GM21381 (cell line): ENCODE measurements around the gene UGT1A5.
"Not testable (repeated sequence)": the region's sequence is repeated elsewhere in the genome, so short reads cannot be mapped to it uniquely, and the experiment has no call there.

Experiments used
- ATAC-seq: cut with Tn5 transposase; IDR thresholded peaks from one replicate; pipeline ENCODE4 v1.9.1; 2021; ENCODE audit warnings: mild to moderate bottlenecking, moderate library complexity; ENCODE audit not compliant: unreplicated experiment

UGT1A5 gene

DNA sequence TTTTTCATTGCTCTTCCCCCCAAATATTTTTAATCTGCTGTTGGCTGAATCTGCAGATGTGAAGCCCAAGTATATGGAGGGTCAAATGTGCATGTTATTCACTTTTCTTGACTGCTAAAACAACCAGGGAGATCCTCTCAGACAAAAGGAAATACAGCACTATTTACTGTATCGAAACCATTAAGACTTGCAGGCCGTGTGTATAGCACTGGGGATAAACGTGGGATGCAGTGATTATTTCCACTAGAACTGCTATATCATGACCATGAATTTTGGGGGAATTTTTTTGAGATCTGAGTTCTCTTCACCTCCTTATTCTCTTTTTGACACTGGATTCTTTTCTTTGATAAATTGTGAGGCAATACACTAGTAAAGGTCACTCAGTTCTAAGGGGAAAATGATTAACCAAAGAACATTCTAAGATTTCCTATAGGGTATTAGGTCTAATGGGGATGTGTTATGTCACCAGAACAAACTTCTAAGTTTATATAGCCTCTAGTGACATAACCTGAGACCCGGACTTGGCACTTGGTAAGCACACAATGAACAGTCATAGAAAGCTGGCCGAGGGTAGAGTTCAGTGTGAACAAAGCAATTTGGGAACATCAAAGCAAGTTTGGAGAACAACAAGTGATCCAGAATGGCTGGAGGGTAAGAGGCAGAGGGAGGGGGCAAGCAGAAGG is 32.5 kb downstream of the UGT1A5 start:
- ATAC-seq, result no peak

DNA sequence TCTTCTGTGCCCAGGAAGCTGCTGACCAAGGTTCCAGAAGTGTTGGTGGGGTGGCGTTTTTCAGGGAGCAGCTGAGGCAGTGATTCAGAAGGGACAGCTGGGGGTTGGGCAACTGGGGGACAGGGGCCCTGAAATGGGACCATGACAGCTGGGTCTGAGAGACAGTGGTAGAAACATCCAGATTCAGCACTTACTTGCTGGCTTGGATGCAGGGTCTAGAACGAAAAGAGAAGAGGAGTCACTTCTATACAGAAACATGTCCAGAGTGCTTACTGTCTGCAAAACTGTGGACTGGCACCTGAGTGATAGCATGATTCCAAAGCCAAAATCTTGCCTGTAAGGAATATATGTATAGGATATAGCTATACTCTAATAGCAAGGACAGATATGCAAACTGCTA is 33.1 kb downstream of the UGT1A5 start:
- not testable (repeated sequence) for ATAC-seq

DNA sequence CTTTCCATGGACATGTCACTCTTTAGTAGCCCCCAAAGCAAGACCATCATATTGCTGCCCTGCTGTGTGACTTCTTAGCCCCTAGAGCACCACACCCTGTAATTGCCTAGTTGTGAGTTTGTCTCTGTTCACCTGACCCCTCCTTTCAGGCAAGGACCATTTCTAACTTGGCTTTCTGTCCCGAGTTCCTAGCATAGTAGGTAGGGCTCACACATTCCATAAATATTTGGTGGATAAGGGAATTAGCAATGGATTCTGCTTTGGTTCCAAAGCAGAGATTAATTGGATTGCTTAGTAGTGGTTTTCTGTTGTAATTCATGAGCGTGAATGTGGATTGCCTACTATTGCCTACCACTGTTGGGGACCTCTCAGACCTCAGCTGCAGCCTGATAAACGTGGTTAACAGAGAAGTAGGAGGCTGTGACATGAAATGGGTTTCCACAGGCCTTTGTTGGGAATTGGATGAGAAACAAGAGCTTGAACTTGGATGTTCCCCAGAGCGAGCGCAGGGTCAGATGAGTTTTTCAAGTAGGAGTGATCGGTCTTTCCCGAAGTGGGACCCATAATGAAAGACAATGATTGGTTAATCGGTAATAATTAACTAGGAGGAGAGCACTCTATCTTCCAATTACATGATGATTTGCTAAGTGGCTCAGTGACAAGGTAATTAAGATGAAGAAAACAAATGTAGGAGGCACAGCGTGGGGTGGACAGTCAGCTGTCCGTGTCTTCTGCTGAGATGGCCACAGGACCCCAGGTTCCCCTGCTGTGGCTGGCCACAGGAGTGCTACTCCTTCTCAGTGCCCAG is 34.0 kb downstream of the UGT1A5 start:
- no peak for ATAC-seq

DNA sequence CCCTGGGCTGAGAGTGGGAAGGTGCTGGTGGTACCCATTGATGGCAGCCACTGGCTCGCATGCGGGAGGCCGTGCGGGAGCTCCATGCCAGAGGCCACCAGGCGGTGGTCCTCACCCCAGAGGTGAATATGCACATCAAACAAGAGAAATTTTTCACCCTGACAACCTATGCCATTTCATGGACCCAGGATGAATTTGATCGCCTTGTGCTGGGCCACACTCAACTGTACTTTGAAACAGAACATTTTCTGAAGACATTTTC is 34.5 kb downstream of the UGT1A5 start:
- ATAC-seq, result no peak

DNA sequence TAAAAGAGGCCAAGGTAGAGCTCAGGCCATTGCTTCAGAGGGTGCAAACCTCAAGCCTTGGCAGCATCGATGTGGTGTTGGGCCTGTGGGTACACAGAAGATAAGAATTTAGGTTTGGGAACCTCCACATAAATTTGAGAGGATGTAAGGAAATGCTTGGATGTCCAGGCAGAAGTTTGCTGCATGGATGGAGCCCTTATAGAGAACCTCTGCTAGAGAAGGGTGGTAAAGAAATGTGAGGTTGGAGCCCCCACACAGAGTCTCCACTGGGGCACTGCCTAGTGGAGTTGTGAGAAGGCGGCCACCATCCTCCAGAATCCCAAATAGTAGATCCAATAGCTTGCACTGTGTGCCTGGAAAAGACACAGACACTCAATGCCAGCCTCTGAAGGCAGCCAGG is 38.0 kb downstream of the UGT1A5 start:
- ATAC-seq, result not testable (repeated sequence)

DNA sequence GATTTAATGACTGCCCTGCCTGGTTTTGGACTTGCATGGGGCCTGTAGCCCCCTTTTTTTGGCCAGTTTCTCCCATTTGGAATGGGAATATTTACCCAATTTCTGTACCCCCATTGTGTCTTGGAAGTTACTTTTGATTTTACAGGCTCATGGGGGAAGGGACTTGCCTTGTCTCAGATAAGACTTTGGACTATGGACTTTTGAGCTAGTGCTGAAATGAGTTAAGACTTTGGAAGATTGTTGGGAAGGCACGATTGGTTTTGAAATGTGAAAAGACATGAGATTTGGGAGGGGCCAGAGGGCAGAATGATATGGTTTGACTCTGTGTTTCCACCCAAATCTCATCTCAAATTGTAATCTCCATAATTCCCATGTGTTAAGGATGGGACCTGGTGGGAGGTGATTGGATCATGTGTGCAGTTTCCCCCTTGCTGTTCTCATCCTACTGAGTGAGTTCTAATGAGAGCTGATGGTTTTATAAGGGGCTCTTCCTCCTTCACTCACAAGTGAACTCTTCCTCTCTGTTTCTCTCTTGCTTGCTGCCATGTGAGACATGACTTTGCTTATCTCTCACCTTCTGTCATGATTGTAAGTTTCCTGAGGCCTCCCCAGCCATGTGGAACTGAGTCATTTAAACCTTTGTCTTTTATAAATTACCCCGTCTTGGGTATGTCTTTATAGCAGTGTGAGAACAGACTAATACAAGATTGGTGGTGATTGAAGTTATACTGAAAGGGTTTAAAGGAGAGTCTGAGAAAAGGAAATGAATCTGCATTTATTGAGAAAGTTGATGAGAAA is 38.7 kb downstream of the UGT1A5 start:
- not testable (repeated sequence) for ATAC-seq

DNA sequence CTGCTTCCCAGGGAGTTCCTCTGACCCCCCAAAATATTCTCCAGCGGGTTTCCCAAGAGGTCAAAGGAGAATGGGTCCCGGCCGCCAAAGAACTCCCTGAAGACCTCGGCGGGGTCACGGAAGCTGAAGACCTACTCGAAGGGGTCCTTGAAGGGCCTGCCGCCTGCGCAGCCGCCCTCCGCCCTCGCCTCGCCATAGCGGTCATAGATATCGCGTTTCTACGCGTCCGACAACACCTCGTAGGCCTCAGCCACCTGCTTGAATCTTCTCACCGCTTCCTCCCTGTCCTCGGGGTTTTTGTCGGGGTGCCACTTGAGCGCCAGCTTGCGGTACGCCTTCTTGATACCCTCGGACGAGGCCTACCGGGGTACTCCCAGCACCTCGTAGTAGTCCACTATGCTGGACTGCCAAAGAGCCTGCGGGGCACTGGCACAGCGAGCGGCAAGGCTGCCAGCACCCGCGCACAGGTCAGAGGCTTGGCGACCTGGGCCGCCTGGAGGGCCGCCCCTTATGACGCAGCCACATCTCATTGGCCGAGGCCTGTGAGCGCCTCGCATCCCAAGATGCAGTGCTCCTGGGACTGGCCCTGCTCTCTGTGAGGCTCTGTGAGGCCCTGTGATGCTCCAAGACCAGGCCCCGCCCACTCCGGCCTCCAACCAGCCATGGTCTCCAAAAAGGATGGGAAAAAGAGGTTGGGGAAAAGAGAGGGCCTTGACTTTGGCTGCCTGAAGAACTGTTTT is 42.3 kb downstream of the UGT1A5 start:
- ATAC-seq, result no peak

DNA sequence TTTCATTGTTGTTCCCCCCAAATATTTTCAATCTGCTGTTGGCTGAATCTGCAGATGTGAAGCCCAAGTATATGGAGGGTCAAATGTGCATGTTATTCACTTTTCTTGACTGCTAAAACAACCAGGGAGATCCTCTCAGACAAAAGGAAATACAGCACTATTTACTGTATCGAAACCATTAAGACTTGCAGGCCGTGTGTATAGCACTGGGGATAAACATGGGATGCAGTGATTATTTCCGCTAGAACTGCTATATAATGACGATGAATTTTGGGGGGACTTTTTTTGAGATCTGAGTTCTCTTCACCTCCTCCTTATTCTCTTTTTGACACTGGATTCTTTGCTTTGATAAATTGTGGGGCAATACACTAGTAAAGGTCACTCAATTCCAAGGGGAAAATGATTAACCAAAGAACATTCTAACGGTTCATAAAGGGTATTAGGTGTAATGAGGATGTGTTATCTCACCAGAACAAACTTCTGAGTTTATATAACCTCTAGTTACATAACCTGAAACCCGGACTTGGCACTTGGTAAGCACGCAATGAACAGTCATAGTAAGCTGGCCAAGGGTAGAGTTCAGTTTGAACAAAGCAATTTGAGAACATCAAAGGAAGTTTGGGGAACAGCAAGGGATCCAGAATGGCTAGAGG is 43.8 kb downstream of the UGT1A5 start:
- no peak for ATAC-seq

DNA sequence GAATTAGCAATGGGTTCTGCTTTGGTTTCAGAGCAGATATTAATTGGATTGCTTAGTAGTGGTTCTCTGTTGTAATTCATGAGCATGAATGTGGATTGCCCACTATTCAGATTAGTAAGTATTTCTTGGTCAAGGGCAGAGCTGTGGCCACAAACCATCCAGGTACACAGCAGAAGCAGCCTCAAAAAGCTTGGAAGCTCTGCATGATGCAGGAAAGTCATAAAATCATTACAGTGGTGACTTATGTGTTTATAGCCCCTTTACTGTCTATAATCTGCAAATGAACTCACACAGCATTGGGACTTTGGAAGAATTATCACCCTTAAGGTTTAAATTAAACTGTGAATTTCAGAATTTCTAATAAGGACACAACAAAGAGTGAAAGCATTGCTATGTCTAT is 45.4 kb downstream of the UGT1A5 start:
- ATAC-seq, result no peak

DNA sequence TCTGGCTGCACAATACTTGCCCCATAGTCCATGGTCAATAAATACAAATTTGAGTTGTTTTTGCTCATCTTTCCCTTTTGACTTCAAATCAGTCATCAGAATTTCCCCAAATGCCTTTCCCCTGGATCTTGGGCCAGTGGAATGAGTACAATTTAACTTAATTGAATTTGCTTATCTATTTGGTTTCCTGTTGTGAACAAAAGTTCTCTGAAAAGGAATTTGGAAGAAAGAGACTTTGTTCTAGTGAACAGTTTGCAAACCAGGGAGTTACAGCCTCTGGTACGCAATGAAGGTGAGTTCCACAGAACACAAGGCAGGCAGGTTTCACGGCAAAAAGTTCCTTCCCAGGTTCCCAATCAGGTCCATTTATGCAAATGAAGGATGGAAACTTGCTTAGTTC is 46.1 kb downstream of the UGT1A5 start:
- no peak for ATAC-seq

DNA sequence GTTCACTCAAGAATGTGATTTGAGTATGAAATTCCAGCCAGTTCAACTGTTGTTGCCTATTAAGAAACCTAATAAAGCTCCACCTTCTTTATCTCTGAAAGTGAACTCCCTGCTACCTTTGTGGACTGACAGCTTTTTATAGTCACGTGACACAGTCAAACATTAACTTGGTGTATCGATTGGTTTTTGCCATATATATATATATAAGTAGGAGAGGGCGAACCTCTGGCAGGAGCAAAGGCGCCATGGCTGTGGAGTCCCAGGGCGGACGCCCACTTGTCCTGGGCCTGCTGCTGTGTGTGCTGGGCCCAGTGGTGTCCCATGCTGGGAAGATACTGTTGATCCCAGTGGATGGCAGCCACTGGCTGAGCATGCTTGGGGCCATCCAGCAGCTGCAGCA is 47.3 kb downstream of the UGT1A5 start, which contains the start of gene UGT1A1:
TSS of gene UGT1A1 (plus strand) at position 228 of the 400 bp plus-strand sequence. CDS start at position 246, 18 bp downstream.
- ATAC-seq, result no peak

DNA sequence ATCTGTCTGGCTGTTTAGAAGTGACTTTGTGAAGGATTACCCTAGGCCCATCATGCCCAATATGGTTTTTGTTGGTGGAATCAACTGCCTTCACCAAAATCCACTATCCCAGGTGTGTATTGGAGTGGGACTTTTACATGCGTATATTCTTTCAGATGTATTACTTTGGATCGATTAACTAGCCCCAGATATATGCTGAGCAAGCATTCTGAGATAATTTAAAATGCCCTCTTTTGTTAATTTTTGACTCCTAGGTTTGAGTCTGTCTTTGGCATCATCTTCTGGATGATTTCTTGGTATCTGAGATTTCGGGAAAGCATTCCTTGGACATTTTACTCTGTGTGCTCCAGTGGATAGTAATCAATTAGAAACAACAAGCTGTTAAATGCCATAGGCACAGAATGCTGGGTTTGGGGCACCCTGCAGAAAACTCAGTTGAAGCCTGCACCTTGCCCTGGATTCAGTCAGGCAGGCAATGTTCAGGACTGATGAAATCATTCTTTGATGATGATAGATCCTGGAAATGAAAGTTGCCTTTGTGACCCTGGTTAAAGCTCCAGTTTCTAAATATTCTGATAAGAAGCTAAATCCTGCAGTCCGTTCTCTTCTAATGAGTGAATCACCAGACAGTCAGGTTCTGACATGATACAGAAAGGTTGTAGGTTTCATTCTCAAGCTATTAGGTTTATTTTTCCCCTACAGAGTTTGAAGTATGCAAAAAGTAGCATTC is 48.5 kb downstream of the UGT1A5 start:
- no peak for ATAC-seq

DNA sequence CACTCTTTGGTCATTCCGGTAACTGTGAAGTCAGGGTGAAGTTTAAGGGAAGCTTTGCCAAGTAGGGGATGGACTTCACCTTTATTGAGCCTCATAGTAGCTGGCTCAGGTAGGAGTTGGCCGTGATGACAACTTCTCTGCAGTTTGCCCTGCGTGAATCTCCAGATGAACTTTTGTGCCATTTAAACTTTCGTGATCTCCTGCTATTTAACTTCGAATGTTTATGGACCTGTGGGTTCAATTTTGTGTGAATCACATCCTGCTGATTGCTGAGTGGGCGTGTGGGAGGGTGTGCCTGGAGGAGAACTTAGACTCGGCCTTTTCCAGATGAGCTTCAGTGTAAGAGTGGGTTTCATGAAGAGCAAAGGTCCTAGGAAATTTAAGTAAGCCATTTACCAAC is 51.6 kb downstream of the UGT1A5 start:
- ATAC-seq, result no peak

DNA sequence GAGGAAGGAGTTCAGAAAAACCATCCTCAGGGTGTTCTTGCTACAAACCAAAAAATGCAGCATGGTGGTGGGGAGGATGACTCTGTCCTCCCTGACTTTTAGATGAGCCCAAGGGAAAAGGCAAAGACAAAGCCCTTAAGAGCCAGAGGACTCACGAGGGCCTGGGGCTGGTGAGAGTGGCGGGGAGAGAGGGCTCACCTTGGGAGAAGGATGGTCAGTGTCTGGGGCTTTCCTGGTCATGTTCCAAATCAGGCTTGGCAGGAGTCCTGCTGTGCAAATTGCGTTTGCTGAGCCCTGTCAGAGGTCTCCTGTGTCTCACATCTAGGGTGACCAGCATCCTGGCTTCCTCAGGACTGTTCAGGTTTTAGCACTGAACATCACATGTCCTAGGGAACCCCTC is 52.1 kb downstream of the UGT1A5 start:
- ATAC-seq, result no peak

DNA sequence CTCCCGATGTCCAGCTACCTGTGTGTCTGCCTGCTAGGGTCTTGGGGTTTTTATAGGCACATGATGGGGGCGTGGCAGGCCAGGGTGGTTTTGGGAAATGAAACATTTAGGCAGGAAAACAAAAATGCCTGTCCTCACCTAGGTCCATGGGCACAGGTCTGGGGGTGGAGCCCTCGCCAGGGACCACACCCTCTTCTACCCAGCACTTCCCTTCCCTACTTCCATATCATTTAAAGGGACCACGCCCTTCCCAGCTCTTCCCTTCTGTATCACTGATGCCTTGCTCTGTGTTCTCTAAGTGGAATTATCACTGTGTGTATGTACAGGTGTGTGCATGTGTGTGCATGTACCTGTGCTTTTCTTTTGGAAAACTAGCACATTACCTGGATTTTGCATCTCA is 53.7 kb downstream of the UGT1A5 start:
- no peak for ATAC-seq

DNA sequence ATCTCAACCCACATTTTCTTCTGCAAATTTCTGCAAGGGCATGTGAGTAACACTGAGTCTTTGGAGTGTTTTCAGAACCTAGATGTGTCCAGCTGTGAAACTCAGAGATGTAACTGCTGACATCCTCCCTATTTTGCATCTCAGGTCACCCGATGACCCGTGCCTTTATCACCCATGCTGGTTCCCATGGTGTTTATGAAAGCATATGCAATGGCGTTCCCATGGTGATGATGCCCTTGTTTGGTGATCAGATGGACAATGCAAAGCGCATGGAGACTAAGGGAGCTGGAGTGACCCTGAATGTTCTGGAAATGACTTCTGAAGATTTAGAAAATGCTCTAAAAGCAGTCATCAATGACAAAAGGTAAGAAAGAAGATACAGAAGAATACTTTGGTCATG is 55.4 kb downstream of the UGT1A5 start:
- no peak for ATAC-seq

DNA sequence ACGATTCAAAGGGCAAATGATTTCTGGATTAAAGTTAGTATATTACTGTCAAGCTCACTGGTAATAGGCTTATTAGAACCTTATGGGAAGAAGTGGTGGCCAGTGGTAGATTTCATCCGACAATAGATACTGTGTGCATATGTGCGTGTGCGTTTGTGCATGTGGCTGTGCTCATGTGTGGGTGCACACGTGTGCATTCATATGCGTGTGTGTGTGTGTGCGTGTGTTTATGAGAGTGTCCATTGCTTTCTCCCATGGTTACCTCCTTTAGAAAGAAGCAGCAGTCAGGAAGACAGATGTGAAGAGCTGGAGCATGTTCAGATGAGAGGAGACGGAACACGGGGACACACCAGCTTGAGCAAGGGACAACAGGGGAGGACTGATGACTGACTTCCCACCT is 56.6 kb downstream of the UGT1A5 start:
- no peak for ATAC-seq

DNA sequence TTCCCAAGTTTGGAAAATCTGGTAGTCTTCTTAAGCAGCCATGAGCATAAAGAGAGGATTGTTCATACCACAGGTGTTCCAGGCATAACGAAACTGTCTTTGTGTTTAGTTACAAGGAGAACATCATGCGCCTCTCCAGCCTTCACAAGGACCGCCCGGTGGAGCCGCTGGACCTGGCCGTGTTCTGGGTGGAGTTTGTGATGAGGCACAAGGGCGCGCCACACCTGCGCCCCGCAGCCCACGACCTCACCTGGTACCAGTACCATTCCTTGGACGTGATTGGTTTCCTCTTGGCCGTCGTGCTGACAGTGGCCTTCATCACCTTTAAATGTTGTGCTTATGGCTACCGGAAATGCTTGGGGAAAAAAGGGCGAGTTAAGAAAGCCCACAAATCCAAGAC is 59.4 kb downstream of the UGT1A5 start:
- ATAC-seq, result no peak

DNA sequence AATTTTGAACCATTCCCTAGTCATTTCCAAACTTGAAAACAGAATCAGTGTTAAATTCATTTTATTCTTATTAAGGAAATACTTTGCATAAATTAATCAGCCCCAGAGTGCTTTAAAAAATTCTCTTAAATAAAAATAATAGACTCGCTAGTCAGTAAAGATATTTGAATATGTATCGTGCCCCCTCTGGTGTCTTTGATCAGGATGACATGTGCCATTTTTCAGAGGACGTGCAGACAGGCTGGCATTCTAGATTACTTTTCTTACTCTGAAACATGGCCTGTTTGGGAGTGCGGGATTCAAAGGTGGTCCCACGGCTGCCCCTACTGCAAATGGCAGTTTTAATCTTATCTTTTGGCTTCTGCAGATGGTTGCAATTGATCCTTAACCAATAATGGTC is 59.9 kb downstream of the UGT1A5 start:
- no peak for ATAC-seq

DNA sequence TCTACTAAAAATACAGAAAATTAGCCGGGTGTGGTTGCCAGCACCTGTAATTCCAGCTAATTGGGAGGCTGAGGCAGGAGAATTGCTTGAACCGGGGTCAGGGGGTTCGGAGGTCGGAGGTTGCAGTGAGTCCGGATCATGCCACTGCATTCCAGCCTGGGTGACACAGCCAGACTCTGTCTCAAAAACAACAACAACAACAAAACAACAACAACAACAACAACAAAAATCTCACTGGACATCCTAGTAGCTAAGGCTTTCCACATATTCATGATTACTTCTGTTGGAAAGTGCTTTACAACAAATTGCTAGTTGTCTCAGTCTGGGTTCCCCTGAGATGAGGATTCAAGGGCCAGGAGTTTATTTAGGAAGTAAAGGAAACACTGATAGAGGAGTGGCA is 61.1 kb downstream of the UGT1A5 start:
- no peak for ATAC-seq
